ENCODE data around the gene AMACR.

The AMACR gene

GRCh38 chr5:34005211-34005610 lies 2.6 kb downstream of the AMACR start:
- no peak for DNase-seq

GRCh38 chr5:34003941-34004340 lies 3.9 kb downstream of the AMACR start:
- DNase-seq: no peak

DNA sequence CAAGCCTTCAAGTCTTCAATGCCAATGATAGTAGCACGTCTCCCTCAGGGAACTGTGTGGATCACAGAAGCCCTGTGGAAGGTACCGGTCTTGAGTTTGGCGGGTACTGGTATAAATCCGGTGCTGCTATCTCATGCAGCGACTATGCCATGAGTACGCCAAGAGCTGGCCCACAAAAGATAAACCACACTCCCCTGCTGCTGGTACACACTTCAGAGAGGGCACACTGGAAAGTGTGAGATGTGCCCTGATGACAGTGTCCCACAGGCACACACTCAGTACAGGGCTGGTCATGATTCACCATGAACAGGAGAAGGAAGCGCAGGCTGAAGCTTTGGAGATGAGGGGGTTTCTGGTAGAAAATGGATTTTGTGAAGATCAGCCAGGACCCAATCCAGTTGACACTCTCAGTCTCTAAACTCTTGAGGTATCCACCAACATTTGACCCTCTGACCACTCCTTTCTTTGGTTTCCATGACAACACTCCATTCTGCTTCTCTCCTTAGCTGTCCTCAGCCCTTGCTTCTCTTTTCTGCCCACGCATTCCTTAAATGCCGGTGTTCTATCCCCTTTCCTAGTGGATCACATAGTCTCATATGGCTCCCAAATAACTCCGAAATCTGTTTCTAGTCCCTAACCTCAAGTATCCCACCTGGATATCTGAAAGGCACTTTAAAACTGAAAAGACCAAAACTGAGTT lies 5.1 kb downstream of the AMACR start:
- DNase-seq: no peak

- no peak for DNase-seq
These were observed 6.5 kb downstream of the AMACR start for GRCh38 chr5:34001241-34001841.

DNA sequence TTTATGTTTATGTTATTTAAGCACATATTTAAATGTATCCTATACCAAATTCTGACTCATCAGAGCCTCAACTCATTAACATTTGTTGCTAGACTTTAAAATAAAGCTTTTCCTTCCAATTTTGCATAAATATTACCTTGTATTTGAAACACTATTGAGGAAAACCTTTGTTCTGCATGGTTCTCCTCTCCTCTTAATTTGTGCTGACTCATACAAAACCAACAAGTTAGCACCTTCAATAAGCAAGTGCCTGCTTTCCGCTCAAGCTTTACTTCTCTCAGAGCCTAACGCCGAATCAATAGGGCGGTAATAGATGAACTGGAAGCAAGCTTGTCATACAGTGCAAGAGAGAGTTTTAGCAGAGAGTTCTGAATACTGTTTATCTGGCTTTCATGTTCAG lies 7.9 kb downstream of the AMACR start:
- no peak for DNase-seq

DNA sequence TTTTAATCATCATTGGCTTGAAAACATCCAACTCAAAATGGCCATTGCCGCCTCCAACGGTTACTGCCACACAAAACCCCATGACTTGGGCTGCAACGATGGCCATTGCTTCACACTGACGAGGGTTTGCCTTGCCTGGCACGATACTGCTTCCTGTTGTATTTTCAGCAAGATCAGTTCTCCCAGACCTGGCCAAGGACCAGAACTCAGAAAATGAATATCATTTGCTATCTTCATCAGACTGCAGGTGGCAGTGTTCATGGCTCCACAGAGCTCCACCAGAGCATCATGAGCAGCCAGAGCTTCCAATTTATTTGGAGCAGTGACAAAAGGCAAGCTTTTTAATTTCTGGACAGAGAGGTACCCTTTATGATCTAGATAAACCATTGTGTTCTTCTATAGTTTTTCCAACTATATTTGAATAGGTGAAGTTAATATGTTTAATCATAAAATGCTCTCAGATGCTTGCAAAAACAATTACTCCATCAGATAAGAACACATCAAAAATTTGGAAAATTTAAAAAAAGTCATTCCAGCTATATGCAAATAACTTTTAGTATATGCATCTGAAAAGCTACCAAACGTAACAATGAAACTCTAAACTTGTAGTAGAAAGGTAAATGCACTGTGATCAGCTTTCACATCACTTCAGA lies 10.4 kb downstream of the AMACR start:
- peak; percentile 28 for DNase-seq

GRCh38 chr5:33995865-33996264 lies 12.0 kb downstream of the AMACR start:
- no peak for DNase-seq

- DNase-seq: no peak
These were observed 13.0 kb downstream of the AMACR start for GRCh38 chr5:33994845-33995244.

DNA sequence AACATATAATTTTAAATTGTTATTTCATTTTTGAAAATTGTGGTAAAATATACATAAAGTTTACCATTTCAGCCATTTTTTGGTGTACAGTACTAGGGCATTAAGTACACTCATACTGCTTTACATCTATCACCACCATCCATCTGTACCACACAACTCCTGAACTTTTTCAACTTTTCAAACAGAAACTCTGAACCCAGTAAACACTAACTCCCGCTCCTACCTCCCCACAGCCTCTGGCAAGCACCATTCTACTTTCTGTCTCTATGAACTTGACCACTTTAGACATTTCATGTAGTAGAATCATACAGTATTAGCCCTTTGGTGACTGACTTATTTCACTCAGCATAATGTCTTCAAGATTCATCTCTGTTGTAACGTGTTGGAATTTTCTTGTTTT lies 15.0 kb downstream of the AMACR start:
- no peak for DNase-seq

DNA sequence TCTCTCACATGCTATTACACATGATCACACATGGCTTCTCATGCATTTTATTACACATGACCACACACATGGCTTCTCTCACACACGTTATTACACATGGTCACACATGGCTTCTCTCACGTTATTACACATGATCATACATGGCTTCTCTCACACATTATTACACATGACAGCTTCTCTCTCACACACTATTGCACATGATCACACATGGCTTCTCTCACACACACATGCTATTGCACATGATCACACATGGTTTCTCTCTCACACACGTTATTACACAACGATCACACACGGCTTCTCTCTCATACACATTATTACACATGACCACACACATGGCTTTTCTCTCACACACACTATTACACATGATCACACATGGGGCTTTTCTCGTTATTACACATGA lies 22.4 kb downstream of the AMACR start:
- DNase-seq: no peak

GRCh38 chr5:33984671-33985124 lies 23.2 kb downstream of the AMACR start, which contains the start of gene SLC45A2:
TSS of gene SLC45A2 (minus strand) at chr5:33984693. CDS start at chr5:33984583, 110 bp downstream.
- DNase-seq: no peak

DNA sequence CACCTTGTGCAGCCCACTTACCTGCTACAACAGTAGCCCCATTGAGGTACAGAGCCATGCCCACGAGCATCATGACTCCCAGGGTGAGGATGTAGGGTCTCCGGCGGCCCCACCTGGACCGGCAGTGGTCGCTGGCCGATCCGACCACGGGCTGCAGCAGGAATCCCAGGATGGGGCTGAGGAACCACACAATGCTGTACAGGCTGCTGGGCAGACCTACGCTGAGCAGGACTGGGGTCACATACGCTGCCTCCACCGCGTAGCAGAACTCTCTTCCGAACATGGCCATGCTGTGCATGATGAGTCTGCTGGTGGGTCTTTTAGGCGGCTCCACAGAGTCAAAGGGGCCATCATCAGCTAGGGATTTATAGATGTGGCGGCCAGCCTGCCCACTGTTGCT lies 23.7 kb downstream of the AMACR start:
- DNase-seq: no peak

DNA sequence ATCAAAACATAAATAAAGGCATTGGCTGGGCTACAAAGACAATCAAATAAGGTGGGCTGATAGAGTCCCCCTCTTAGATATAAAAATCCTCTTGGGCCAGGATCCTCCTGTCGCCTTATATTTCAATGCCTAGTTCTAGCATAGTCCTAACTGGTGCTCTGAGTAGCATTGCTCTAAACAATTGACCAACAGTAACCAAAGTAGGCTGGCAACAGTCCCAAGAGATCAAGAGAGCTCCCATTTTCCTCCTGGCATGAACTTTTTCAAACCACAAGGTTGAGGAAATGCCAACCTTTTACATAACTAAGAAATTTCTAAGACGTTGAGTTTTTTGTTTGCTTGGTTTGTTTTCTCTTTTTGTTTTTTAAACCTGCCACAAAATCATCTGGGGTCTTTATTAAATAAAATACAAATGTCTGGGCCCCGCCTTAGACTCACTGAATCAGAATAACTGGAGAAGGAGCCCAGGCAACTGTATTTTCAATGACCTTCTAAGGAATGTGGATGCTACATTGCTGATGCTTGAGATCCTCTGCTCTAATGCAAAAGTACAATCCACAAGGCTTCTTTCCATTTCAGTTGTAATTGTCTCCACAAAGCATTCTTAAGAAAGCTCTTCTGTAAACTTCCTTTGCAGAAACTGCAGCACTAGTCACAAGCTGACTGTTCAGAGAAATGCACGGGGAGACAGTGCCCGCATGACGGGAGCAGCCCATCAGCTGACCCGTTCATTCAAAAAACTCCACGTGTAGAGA lies 26.3 kb downstream of the AMACR start:
- DNase-seq: no peak

GRCh38 chr5:33980030-33980429 lies 27.8 kb downstream of the AMACR start:
- DNase-seq: no peak

DNA sequence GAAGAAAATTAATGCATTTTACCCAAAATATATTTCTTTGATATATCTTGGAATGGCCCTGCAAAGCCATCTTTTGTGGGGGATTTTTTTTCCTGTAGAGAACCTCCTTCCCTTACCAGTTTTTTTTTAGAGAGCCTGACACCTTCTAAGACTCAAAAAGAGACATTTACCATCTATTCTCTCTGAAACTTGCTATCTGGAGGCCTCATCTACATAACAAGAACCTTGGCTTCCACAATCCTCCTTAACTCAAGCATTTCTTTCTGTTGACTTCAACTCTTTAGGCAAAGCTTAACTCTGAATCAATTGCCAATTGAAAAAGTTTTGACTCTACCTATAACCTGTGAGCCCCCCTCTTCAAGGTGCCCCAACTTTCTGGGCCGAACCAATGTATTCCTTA lies 29.5 kb downstream of the AMACR start:
- no peak for DNase-seq

GRCh38 chr5:33976307-33976706 lies 31.5 kb downstream of the AMACR start:
- DNase-seq: no peak

GRCh38 chr5:33975852-33976251 lies 32.0 kb downstream of the AMACR start:
- no peak for DNase-seq

- no peak for DNase-seq
These were observed 34.6 kb downstream of the AMACR start for GRCh38 chr5:33973271-33973670.

GRCh38 chr5:33969572-33970452 lies 38.0 kb downstream of the AMACR start:
- no peak for DNase-seq

DNA sequence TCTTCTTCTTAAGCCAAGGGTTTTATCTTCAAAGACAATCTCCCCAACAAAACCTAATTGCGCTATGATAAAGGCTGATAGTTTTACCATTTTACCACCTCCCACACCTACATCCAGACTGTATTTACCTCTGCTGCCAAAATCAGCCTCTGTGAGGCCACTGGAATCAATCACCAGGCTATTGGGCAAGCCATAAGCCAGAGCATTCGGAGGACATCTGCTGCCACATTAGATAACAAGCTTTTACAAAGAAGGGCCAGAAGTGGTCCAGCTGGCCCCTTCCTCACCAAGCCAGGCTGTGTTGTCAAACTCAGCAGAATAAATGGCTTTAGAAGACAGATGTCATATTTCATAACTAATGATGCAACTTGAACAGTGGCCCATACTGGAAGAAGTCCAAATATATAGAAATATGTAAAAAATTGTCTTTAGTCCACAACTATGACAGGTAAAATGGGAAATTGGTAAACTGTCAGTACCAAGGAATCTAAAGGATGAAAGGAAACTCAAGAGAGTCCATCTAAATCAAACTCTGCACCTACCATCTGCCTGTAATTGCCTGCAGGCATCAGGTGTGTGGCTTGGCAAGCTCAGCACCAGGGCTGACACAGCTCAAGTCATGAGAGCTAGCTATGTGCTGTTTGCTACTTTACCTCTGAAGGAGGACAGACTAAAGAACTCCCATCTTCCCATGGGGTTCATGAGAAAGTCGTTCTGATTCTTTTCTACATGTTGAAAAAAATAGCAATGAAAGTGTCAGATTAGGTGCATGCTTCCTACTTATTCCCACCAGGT lies 39.4 kb downstream of the AMACR start:
- no peak for DNase-seq

GRCh38 chr5:33966805-33967204 lies 41.0 kb downstream of the AMACR start:
- DNase-seq: no peak

Measured in GF-D8 (cell line).